IMR-90 (cell line): ENCODE measurements around the gene MINDY3. TPM values are rescaled to one million over a fixed set of nuclear protein-coding genes. Genes with fewer than 3 reads are reported as not detected.
"Not testable (repeated sequence)": the region's sequence is repeated elsewhere in the genome, so short reads cannot be mapped to it uniquely, and the experiment has no call there.

Experiments used
- ATAC-seq: fragments of 200-7000 bp; cut with Tn5 transposase; 2 replicates; pipeline ENCODE4 v1.9.1; 2020; ENCODE audit warnings: low read depth, mild to moderate bottlenecking, moderate library complexity
- BruUV-seq: library from RNA; stranded (reverse); fragments of 400-500 nt; replicated peaks from 2 replicates; lab custom pipeline; 2021; lab: Mats Ljungman, UMichigan
- CTCF ChIA-PET: fragments of 300-600 bp; formaldehyde crosslinking; extraction: SDS; loops from one replicate; lab custom pipeline; 2021; ENCODE audit warnings: antibody characterized with exemption; lab: Yijun Ruan, JAX
- POLR2A ChIA-PET: fragments of 300-600 bp; sonication (Branson Sonifier 250); formaldehyde crosslinking; loops from one replicate; lab custom pipeline; 2022; ENCODE audit warnings: antibody characterized with exemption; ENCODE audit not compliant: unreplicated experiment; lab: Charles Lee
- DNase-seq: peaks from one replicate; pipeline ENCODE4 v3.0.0; 2013
- H2AFZ ChIP-seq: replicated peaks from 2 replicates; pipeline ENCODE3; 2013; ENCODE audit warnings: low read length, mild to moderate bottlenecking; ENCODE audit not compliant: poor library complexity
- H2AK5ac ChIP-seq: 2 replicates; pipeline ENCODE4 v1.6.1; 2013; ENCODE audit warnings: low read depth, low read length, inconsistent platforms
- H2AK9ac ChIP-seq: replicated peaks from 2 replicates; pipeline ENCODE3; 2013; ENCODE audit warnings: mild to moderate bottlenecking, low read depth, low read length, moderate library complexity; ENCODE audit not compliant: poor library complexity
- H2BK120ac ChIP-seq: 2 replicates; pipeline ENCODE4 v1.6.1; 2013; ENCODE audit warnings: low read depth, low read length, inconsistent platforms
- H2BK15ac ChIP-seq: 3 replicates; pipeline ENCODE4 v1.6.1; 2013; ENCODE audit warnings: low read depth, low read length, inconsistent platforms
- H2BK20ac ChIP-seq: 2 replicates; pipeline ENCODE4 v1.6.1; 2013; ENCODE audit warnings: low read depth, mild to moderate bottlenecking, inconsistent platforms, low read length, moderate library complexity
- H2BK5ac ChIP-seq: 2 replicates; pipeline ENCODE4 v1.6.1; 2013; ENCODE audit warnings: mild to moderate bottlenecking, low read depth, low read length, inconsistent platforms; ENCODE audit not compliant: poor library complexity, severe bottlenecking
- H3K14ac ChIP-seq: replicated peaks from 2 replicates; pipeline ENCODE4 v1.6.1; 2013; ENCODE audit warnings: low read depth, low read length, inconsistent platforms
- H3K18ac ChIP-seq: 2 replicates; pipeline ENCODE4 v1.6.1; 2013; ENCODE audit warnings: low read depth, low read length, control low read depth
- H3K23ac ChIP-seq: 2 replicates; pipeline ENCODE4 v1.6.1; 2013; ENCODE audit warnings: low read depth, low read length, inconsistent platforms
- H3K27ac ChIP-seq: 2 replicates; pipeline ENCODE4 v1.5.1; 2013; ENCODE audit warnings: mild to moderate bottlenecking, control low read depth, low read length; ENCODE audit not compliant: insufficient read depth
- H3K27me3 ChIP-seq: 2 replicates; pipeline ENCODE4 v1.6.1; 2013; ENCODE audit warnings: low read length; ENCODE audit not compliant: control insufficient read depth, insufficient read depth
- H3K36me3 ChIP-seq: 2 replicates; pipeline ENCODE4 v1.6.1; 2013; ENCODE audit warnings: low read length, mixed read lengths; ENCODE audit not compliant: control insufficient read depth, insufficient read depth
- H3K4ac ChIP-seq: 2 replicates; pipeline ENCODE4 v1.6.1; 2013; ENCODE audit warnings: low read depth, low read length, inconsistent platforms
- H3K4me1 ChIP-seq: 2 replicates; pipeline ENCODE4 v1.6.1; 2013; ENCODE audit warnings: low read length, mixed read lengths; ENCODE audit not compliant: control insufficient read depth, insufficient read depth
- H3K4me2 ChIP-seq: 2 replicates; pipeline ENCODE4 v1.6.1; 2013; ENCODE audit warnings: low read depth, mild to moderate bottlenecking, control low read depth, low read length, moderate library complexity
- H3K4me3 ChIP-seq: 2 replicates; pipeline ENCODE4 v1.5.1; 2013; ENCODE audit warnings: low read depth, mild to moderate bottlenecking, control low read depth, low read length, moderate library complexity; ENCODE audit not compliant: insufficient read depth
- H3K56ac ChIP-seq: 2 replicates; pipeline ENCODE4 v1.6.1; 2013; ENCODE audit warnings: low read length, inconsistent platforms; ENCODE audit not compliant: insufficient read depth; ENCODE audit errors: extremely low read depth
- H3K79me1 ChIP-seq, 2 experiments: 2 replicates each; pipeline ENCODE4 v1.6.1; 2013; ENCODE audit warnings: low read length in 2 of 2, inconsistent platforms in 1 of 2, low read depth in 1 of 2
- H3K9ac ChIP-seq: 2 replicates; pipeline ENCODE4 v1.6.1; 2013; ENCODE audit warnings: low read depth, low read length, control low read depth
- H3K9me1 ChIP-seq: 2 replicates; pipeline ENCODE4 v1.6.1; 2013; ENCODE audit warnings: low read length, inconsistent platforms; ENCODE audit not compliant: insufficient read depth
- H3K9me3 ChIP-seq: 2 replicates; pipeline ENCODE4 v1.6.1; 2013; ENCODE audit warnings: low read length; ENCODE audit not compliant: control insufficient read depth, insufficient read depth
- H4K20me1 ChIP-seq: 2 replicates; pipeline ENCODE4 v1.6.1; 2013; ENCODE audit warnings: low read length, inconsistent platforms; ENCODE audit not compliant: insufficient read depth
- H4K5ac ChIP-seq: 2 replicates; pipeline ENCODE4 v1.6.1; 2013; ENCODE audit warnings: mild to moderate bottlenecking, low read depth, low read length, control low read depth
- H4K8ac ChIP-seq, 2 experiments: 2 replicates each; pipeline ENCODE4 v1.6.1; 2013; ENCODE audit warnings: low read depth in 2 of 2, low read length in 2 of 2, control low read depth in 1 of 2, inconsistent platforms in 1 of 2
- H4K91ac ChIP-seq: 2 replicates; pipeline ENCODE4 v1.6.1; 2013; ENCODE audit warnings: low read depth, low read length, inconsistent platforms; ENCODE audit not compliant: insufficient read depth
- ELK1 ChIP-seq: fragments of 150-350 bp; IDR thresholded peaks from 2 replicates; pipeline ENCODE4 v1.6.1; 2016; ENCODE audit warnings: low read depth, mild to moderate bottlenecking, low read length, moderate library complexity, borderline replicate concordance
- MXI1 ChIP-seq: IDR thresholded peaks from 2 replicates; pipeline ENCODE4 v1.6.1; 2012; ENCODE audit warnings: low read depth, mild to moderate bottlenecking, low read length, moderate library complexity, borderline replicate concordance
- RFX5 ChIP-seq: IDR thresholded peaks from 2 replicates; pipeline ENCODE4 v1.8.0; 2012; ENCODE audit warnings: low read depth, mild to moderate bottlenecking, low read length, moderate library complexity
- SMC3 ChIP-seq: fragments of 150-350 bp; IDR thresholded peaks from 2 replicates; pipeline ENCODE4 v1.6.1; 2016; ENCODE audit warnings: low read depth, mild to moderate bottlenecking, antibody characterized with exemption, low read length, moderate library complexity
- WGBS, 2 experiments: methylation state at CpG; one replicate each; pipeline versions ENCODE4 v1.1.5 to v1.1.7; 2013; ENCODE audit warnings: missing lambda C conversion rate in 2 of 2; ENCODE audit not compliant: insufficient read length in 1 of 2; ENCODE audit errors: extremely low coverage in 2 of 2; 5-methylcytosine and 5-hydroxymethylcytosine counted together
- dilution Hi-C: fragments of 300-500 bp; cut with HindIII; formaldehyde crosslinking; loops from one replicate; pipeline ENCODE4 v1.14.3; 2018; ENCODE audit warnings: low sequenced_read_pairs; ENCODE audit not compliant: unreplicated experiment
- in situ Hi-C: fragments of 300-500 bp; cut with MboI; formaldehyde crosslinking; loops from 3 replicates; pipeline ENCODE4 v1.14.3; 2019; ENCODE audit warnings: low sequenced_read_pairs, inconsistent platforms, mixed read lengths
- intact Hi-C: fragments of 100-400 bp; cut with micrococcal nuclease; formaldehyde crosslinking; loops from 2 replicates; pipeline ENCODE4 v1.10.0; 2022
- polyA plus RNA-seq, 3 experiments: library from polyadenylated mRNA; depleted of rRNA; stranded (reverse); fragments of >200 nt; gene quantifications; 2 replicates each; pipeline ENCODE4 v1.2.3, GENCODE V29; 2012; ENCODE audit warnings: low replicate concordance in 1 of 3
- total RNA-seq: library from RNA; depleted of rRNA; stranded (reverse); fragments of >200 nt; gene quantifications from 2 replicates; pipeline ENCODE4 v1.2.3, GENCODE V29; 2012

The MINDY3 gene
- total and polyA plus RNA-seq, 2 of the 4 experiments (the other 2 are of a cell fraction) = 13.9 to 14.5 TPM

GRCh38 chr10:15763006-15763405 lies 97.3 kb downstream of the MINDY3 start:
- in situ Hi-C loops (no loop called here), intact Hi-C loops (no loop called here), dilution Hi-C loops (no loop called here)
- no peak overlapping the region for H3K9ac ChIP-seq
- H2BK120ac ChIP-seq = no peak overlapping the region
- H3K4me1 ChIP-seq = no peaks in the 10 kb centered on the region
- no peaks in the 10 kb centered on the region for H3K9me1 ChIP-seq
- no peaks in the 10 kb centered on the region for H3K36me3 ChIP-seq
- no peak overlapping the region for H2AK9ac ChIP-seq
- H3K79me1 ChIP-seq = no peaks in the 10 kb centered on the region
- DNase-seq = no peak
- no peak overlapping the region for H3K23ac ChIP-seq
- H3K9me3 ChIP-seq = no peaks in the 10 kb centered on the region
- 74% methylated on average over 3 of the region's 8 CpGs; no CpG with 5 or more reads in 1 of the 2 experiments for WGBS, 2 experiments
- no peak overlapping the region for H2BK5ac ChIP-seq
- no peak overlapping the region for H2AK5ac ChIP-seq
- H3K27me3 ChIP-seq = peaks cover 8% of the 10 kb centered on the region
- H3K14ac ChIP-seq = no peak overlapping the region
- no peak overlapping the region for H4K91ac ChIP-seq
- H4K20me1 ChIP-seq = no peaks in the 10 kb centered on the region
- ChIA-PET CTCF (no interaction called here), POLR2A (no interaction called here)
- BruUV-seq = no TSS peak
- no peak overlapping the region for H4K5ac ChIP-seq
- H4K8ac ChIP-seq = no peak overlapping the region
- no peak overlapping the region for H2BK20ac ChIP-seq
- H3K4me2 ChIP-seq = no peak overlapping the region
- H3K18ac ChIP-seq = no peak overlapping the region
- no peak overlapping the region for H3K56ac ChIP-seq
- ATAC-seq = no peak
- H3K4me3 ChIP-seq = no peak overlapping the region
- no peak for TF ChIP-seq RFX5
- no peak for TF ChIP-seq MXI1
- no peak for TF ChIP-seq ELK1
- no peak for TF ChIP-seq SMC3
- H2BK15ac ChIP-seq = no peak overlapping the region
- H2AFZ ChIP-seq = peak overlapping the region; percentile 58
- H3K4ac ChIP-seq = no peak overlapping the region
- H3K27ac ChIP-seq = no peak overlapping the region

GRCh38 chr10:15762239-15762638 lies 98.1 kb downstream of the MINDY3 start:
- H2BK120ac ChIP-seq, H3K14ac ChIP-seq, H2AK5ac ChIP-seq, ATAC-seq, DNase-seq, H3K79me1 ChIP-seq, H3K9me3 ChIP-seq, H2BK20ac ChIP-seq, H3K4me2 ChIP-seq, POLR2A ChIA-PET, CTCF ChIA-PET, H3K56ac ChIP-seq, H3K4ac ChIP-seq, H3K23ac ChIP-seq, H4K5ac ChIP-seq, H2AFZ ChIP-seq, H2BK15ac ChIP-seq, H4K91ac ChIP-seq, H2BK5ac ChIP-seq, intact Hi-C loops, H4K20me1 ChIP-seq, H3K27ac ChIP-seq, H3K9ac ChIP-seq, H3K4me1 ChIP-seq, H4K8ac ChIP-seq, in situ Hi-C loops, H3K36me3 ChIP-seq, H2AK9ac ChIP-seq, H3K4me3 ChIP-seq, H3K9me1 ChIP-seq, H3K18ac ChIP-seq, BruUV-seq, H3K27me3 ChIP-seq, dilution Hi-C loops: not testable (repeated sequence)
- no CpG with 5 or more reads among the region's 6 CpGs for WGBS, 2 experiments
